Bronchial epithelial cell (primary cell): ENCODE measurements around the gene ANKS1A. TPM values are rescaled to one million over a fixed set of nuclear protein-coding genes. Genes with fewer than 3 reads are reported as not detected.
"Not testable (repeated sequence)": the region's sequence is repeated elsewhere in the genome, so short reads cannot be mapped to it uniquely, and the experiment has no call there.

ENCODE experiments used
- DNase-seq: peaks from one replicate; pipeline ENCODE4 v3.0.0-alpha.2; 2010; ENCODE audit warnings: low read depth
- FAIRE-seq: peaks from 2 replicates; lab custom pipeline; 2011; peaks lifted over from hg19 to GRCh38; lab: Jason Lieb, UNC
- H3K27me3 ChIP-seq: 2 replicates; pipeline ENCODE4 v1.5.1; 2011; ENCODE audit warnings: low read length; ENCODE audit not compliant: control insufficient read depth, insufficient read depth
- H3K36me3 ChIP-seq: 2 replicates; pipeline ENCODE4 v1.5.1; 2011; ENCODE audit warnings: low read length; ENCODE audit not compliant: control insufficient read depth, insufficient read depth
- H3K4me3 ChIP-seq: 2 replicates; pipeline ENCODE4 v1.5.1; 2011; ENCODE audit warnings: mild to moderate bottlenecking, low read depth, low read length, control low read depth
- CTCF ChIP-seq: IDR thresholded peaks from 2 replicates; pipeline ENCODE4 v1.5.1; 2011; ENCODE audit warnings: mild to moderate bottlenecking, moderate library complexity, low read length, control low read depth, inconsistent platforms; ENCODE audit not compliant: insufficient read depth, severe bottlenecking
- total RNA-seq: library from RNA; depleted of rRNA; stranded (reverse); fragments of >200 nt; gene quantifications from 2 replicates; pipeline ENCODE4 v1.2.1, GENCODE V29; 2014

Gene ANKS1A
- total RNA-seq, 1 donor from 2014 or later, result 9.5 TPM

DNA sequence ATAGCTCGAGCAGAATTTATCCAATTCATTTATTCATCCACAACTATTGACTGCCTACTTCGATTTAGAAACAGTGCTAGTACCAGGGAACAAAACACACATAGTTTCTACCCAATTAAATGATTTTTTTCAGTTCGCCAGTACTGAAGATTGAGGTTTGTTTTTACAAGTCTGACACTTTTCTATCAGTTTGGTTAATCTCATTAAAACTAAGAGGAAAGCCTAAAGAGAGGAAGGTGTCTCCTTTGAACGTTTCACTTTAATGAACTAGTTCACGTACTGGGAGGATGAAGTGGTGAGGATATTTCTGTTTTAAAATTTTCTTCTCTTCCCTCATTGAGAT is 570 bp upstream of the ANKS1A start:
- TF ChIP-seq CTCF, result no peak
- no peaks in the 10 kb centered on the region for H3K27me3 ChIP-seq
- peak overlapping the region; percentile 61 for H3K4me3 ChIP-seq
- DNase-seq, result peak; percentile 35
- FAIRE-seq, result no peak
- no peaks in the 10 kb centered on the region for H3K36me3 ChIP-seq

DNA sequence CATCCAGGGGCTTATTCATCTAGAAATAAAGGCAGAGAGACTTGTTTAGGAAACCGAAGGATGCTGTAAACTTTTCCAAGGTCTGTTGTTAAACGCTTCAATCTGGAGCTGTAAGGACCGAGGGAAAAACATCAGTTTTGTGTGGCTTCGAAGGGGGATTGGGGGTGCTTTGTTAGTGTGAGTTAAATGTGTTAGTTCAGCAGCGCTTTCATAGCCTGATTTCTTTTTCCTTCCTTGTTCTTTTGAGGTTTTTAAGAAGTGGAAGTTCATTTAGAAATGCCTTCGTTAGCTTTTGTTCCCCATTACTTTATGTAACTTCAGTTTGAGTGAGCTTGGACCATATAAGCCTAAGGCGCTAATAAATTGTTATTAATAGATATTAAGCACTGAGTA is 1.5 kb downstream of the ANKS1A start:
- Histone ChIP-seq H3K36me3 (no peaks in the 10 kb centered on the region), H3K4me3 (peak overlapping the region; percentile 61), H3K27me3 (no peaks in the 10 kb centered on the region)
- no peak for FAIRE-seq
- TF ChIP-seq CTCF, result no peak
- DNase-seq, result no peak

- Histone ChIP-seq H3K4me3 (no peak overlapping the region), H3K36me3 (no peaks in the 10 kb centered on the region), H3K27me3 (no peaks in the 10 kb centered on the region)
- TF ChIP-seq CTCF, result no peak
- DNase-seq (peak; percentile 68), FAIRE-seq (no peak)
Observed at GRCh38 chr6:34891296-34891695, 2.2 kb downstream of the ANKS1A start.

GRCh38 chr6:34894693-34895092 is 5.6 kb downstream of the ANKS1A start:
- no peak for TF ChIP-seq CTCF
- Histone ChIP-seq H3K27me3 (no peaks in the 10 kb centered on the region), H3K36me3 (no peaks in the 10 kb centered on the region), H3K4me3 (no peak overlapping the region)
- no peak for DNase-seq
- no peak for FAIRE-seq

- DNase-seq, result no peak
- H3K4me3 ChIP-seq, result no peak overlapping the region
- no peak for FAIRE-seq
- no peaks in the 10 kb centered on the region for H3K36me3 ChIP-seq
- H3K27me3 ChIP-seq, result no peaks in the 10 kb centered on the region
- no peak for TF ChIP-seq CTCF
Observed at GRCh38 chr6:34897130-34897529, 8.1 kb downstream of the ANKS1A start.

DNA sequence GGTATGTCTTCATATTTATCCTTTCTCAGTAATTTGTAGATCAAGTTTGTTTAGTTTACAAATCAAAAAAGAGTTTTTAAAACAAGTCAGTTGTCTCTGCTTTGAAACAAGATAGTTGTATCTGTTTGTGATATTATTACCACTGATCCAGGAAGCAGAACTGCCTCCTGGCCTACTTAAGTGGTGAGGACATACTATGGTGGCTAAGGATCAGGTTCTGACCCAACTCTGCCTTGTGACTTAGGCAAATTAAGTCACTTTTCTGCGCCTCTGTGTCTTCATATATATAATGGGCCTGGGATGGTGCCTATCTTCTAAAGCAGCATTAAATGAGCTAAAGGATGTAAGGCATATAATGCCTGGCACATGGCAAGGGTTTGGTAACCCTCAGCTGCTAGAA is 8.7 kb downstream of the ANKS1A start:
- Histone ChIP-seq H3K27me3 (no peaks in the 10 kb centered on the region), H3K4me3 (no peak overlapping the region), H3K36me3 (no peaks in the 10 kb centered on the region)
- no peak for FAIRE-seq
- no peak for TF ChIP-seq CTCF
- DNase-seq, result no peak

DNA sequence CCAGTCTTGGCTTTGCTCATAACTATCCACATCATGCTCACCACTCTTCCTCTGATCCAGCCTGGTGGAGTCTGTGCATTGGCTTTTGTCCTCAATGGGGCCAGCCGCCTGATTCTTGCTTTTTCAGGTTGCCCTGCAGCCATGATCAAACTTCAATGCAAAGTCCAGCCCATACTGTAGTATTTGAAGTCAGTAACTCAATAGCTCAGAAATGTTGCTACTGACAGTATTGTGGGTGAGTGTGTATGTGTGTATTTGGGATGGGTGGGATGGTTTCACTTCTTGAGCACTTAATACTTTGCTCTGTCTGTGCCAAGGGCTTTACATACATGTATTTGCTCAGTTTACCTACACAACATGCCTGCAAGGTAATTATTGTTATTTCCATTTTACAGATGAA is 10.7 kb downstream of the ANKS1A start:
- not testable (repeated sequence) for H3K36me3 ChIP-seq, H3K4me3 ChIP-seq, DNase-seq, H3K27me3 ChIP-seq
- peak; percentile 89 for FAIRE-seq
